SU-DHL-6 (cell line): ENCODE results near the gene UTF1.

Source experiments
- CTCF ChIP-seq: fragments of 200-600 bp; sonication (generic); IDR thresholded peaks from one replicate; pipeline ENCODE4 v1.5.1; 2017; ENCODE audit warnings: antibody characterized with exemption, mild to moderate bottlenecking, low read length, moderate library complexity; ENCODE audit not compliant: insufficient read depth, poor library complexity, severe bottlenecking
- EZH2phosphoT487 ChIP-seq: fragments of 200-600 bp; sonication (generic), shearing (Covaris generic); conservative IDR thresholded peaks from 2 replicates; pipeline ENCODE4 v1.6.1; 2018; ENCODE audit warnings: mild to moderate bottlenecking, antibody characterized with exemption, low read length, moderate library complexity, mixed read lengths

DNA sequence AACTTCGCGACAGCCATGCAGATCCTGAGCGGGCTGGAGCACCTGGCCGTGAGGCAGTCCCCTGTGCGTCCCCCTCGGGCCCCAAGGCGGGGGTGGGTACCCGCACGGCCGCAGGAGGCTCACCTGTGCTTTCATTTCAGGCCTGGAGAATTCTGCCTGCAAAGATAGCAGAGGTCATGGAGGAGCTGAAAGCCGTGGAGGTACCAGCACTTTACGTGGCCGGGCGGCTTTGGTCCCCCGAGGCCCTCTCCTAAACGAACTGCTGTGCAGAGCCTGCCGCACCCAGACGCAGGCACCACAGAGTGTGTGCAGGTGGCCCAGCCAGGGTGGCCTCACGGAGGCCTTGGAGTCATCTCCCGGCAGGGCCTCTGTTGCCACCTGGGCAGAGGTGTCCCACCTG, 11.1 kb upstream of the UTF1 start:
- TF ChIP-seq CTCF (no peak), EZH2phosphoT487 (no peak)
